IMR-90 (cell line): ENCODE results near the gene DMXL2. TPM values are rescaled to one million over a fixed set of nuclear protein-coding genes. Genes with fewer than 3 reads are reported as not detected.

ENCODE experiments used
- ATAC-seq: fragments of 200-7000 bp; cut with Tn5 transposase; 2 replicates; pipeline ENCODE4 v1.9.1; 2020; ENCODE audit warnings: low read depth, mild to moderate bottlenecking, moderate library complexity
- BruUV-seq: library from RNA; stranded (reverse); fragments of 400-500 nt; replicated peaks from 2 replicates; lab custom pipeline; 2021; lab: Mats Ljungman, UMichigan
- CTCF ChIA-PET: fragments of 300-600 bp; formaldehyde crosslinking; extraction: SDS; loops from one replicate; lab custom pipeline; 2021; ENCODE audit warnings: antibody characterized with exemption; lab: Yijun Ruan, JAX
- POLR2A ChIA-PET: fragments of 300-600 bp; sonication (Branson Sonifier 250); formaldehyde crosslinking; loops from one replicate; lab custom pipeline; 2022; ENCODE audit warnings: antibody characterized with exemption; ENCODE audit not compliant: unreplicated experiment; lab: Charles Lee
- DNase-seq: peaks from one replicate; pipeline ENCODE4 v3.0.0; 2013
- H2AFZ ChIP-seq: replicated peaks from 2 replicates; pipeline ENCODE3; 2013; ENCODE audit warnings: low read length, mild to moderate bottlenecking; ENCODE audit not compliant: poor library complexity
- H2AK5ac ChIP-seq: 2 replicates; pipeline ENCODE4 v1.6.1; 2013; ENCODE audit warnings: low read depth, low read length, inconsistent platforms
- H2AK9ac ChIP-seq: replicated peaks from 2 replicates; pipeline ENCODE3; 2013; ENCODE audit warnings: mild to moderate bottlenecking, low read depth, low read length, moderate library complexity; ENCODE audit not compliant: poor library complexity
- H2BK120ac ChIP-seq: 2 replicates; pipeline ENCODE4 v1.6.1; 2013; ENCODE audit warnings: low read depth, low read length, inconsistent platforms
- H2BK15ac ChIP-seq: 3 replicates; pipeline ENCODE4 v1.6.1; 2013; ENCODE audit warnings: low read depth, low read length, inconsistent platforms
- H2BK20ac ChIP-seq: 2 replicates; pipeline ENCODE4 v1.6.1; 2013; ENCODE audit warnings: low read depth, mild to moderate bottlenecking, inconsistent platforms, low read length, moderate library complexity
- H2BK5ac ChIP-seq: 2 replicates; pipeline ENCODE4 v1.6.1; 2013; ENCODE audit warnings: mild to moderate bottlenecking, low read depth, low read length, inconsistent platforms; ENCODE audit not compliant: poor library complexity, severe bottlenecking
- H3K14ac ChIP-seq: replicated peaks from 2 replicates; pipeline ENCODE4 v1.6.1; 2013; ENCODE audit warnings: low read depth, low read length, inconsistent platforms
- H3K18ac ChIP-seq: 2 replicates; pipeline ENCODE4 v1.6.1; 2013; ENCODE audit warnings: low read depth, low read length, control low read depth
- H3K23ac ChIP-seq: 2 replicates; pipeline ENCODE4 v1.6.1; 2013; ENCODE audit warnings: low read depth, low read length, inconsistent platforms
- H3K27ac ChIP-seq: 2 replicates; pipeline ENCODE4 v1.5.1; 2013; ENCODE audit warnings: mild to moderate bottlenecking, control low read depth, low read length; ENCODE audit not compliant: insufficient read depth
- H3K27me3 ChIP-seq: 2 replicates; pipeline ENCODE4 v1.6.1; 2013; ENCODE audit warnings: low read length; ENCODE audit not compliant: control insufficient read depth, insufficient read depth
- H3K36me3 ChIP-seq: 2 replicates; pipeline ENCODE4 v1.6.1; 2013; ENCODE audit warnings: low read length, mixed read lengths; ENCODE audit not compliant: control insufficient read depth, insufficient read depth
- H3K4ac ChIP-seq: 2 replicates; pipeline ENCODE4 v1.6.1; 2013; ENCODE audit warnings: low read depth, low read length, inconsistent platforms
- H3K4me1 ChIP-seq: 2 replicates; pipeline ENCODE4 v1.6.1; 2013; ENCODE audit warnings: low read length, mixed read lengths; ENCODE audit not compliant: control insufficient read depth, insufficient read depth
- H3K4me2 ChIP-seq: 2 replicates; pipeline ENCODE4 v1.6.1; 2013; ENCODE audit warnings: low read depth, mild to moderate bottlenecking, control low read depth, low read length, moderate library complexity
- H3K4me3 ChIP-seq: 2 replicates; pipeline ENCODE4 v1.5.1; 2013; ENCODE audit warnings: low read depth, mild to moderate bottlenecking, control low read depth, low read length, moderate library complexity; ENCODE audit not compliant: insufficient read depth
- H3K56ac ChIP-seq: 2 replicates; pipeline ENCODE4 v1.6.1; 2013; ENCODE audit warnings: low read length, inconsistent platforms; ENCODE audit not compliant: insufficient read depth; ENCODE audit errors: extremely low read depth
- H3K79me1 ChIP-seq, 2 experiments: 2 replicates each; pipeline ENCODE4 v1.6.1; 2013; ENCODE audit warnings: low read length in 2 of 2, inconsistent platforms in 1 of 2, low read depth in 1 of 2
- H3K9ac ChIP-seq: 2 replicates; pipeline ENCODE4 v1.6.1; 2013; ENCODE audit warnings: low read depth, low read length, control low read depth
- H3K9me1 ChIP-seq: 2 replicates; pipeline ENCODE4 v1.6.1; 2013; ENCODE audit warnings: low read length, inconsistent platforms; ENCODE audit not compliant: insufficient read depth
- H3K9me3 ChIP-seq: 2 replicates; pipeline ENCODE4 v1.6.1; 2013; ENCODE audit warnings: low read length; ENCODE audit not compliant: control insufficient read depth, insufficient read depth
- H4K20me1 ChIP-seq: 2 replicates; pipeline ENCODE4 v1.6.1; 2013; ENCODE audit warnings: low read length, inconsistent platforms; ENCODE audit not compliant: insufficient read depth
- H4K5ac ChIP-seq: 2 replicates; pipeline ENCODE4 v1.6.1; 2013; ENCODE audit warnings: mild to moderate bottlenecking, low read depth, low read length, control low read depth
- H4K8ac ChIP-seq, 2 experiments: 2 replicates each; pipeline ENCODE4 v1.6.1; 2013; ENCODE audit warnings: low read depth in 2 of 2, low read length in 2 of 2, control low read depth in 1 of 2, inconsistent platforms in 1 of 2
- H4K91ac ChIP-seq: 2 replicates; pipeline ENCODE4 v1.6.1; 2013; ENCODE audit warnings: low read depth, low read length, inconsistent platforms; ENCODE audit not compliant: insufficient read depth
- BHLHE40 ChIP-seq: fragments of 150-350 bp; IDR thresholded peaks from 2 replicates; pipeline ENCODE4 v1.6.1; 2016; ENCODE audit warnings: mild to moderate bottlenecking, low read depth, low read length
- CEBPB ChIP-seq: IDR thresholded peaks from 2 replicates; pipeline ENCODE4 v1.6.1; 2012; ENCODE audit warnings: low read depth, low read length, improper control_type of control experiment
- CHD1 ChIP-seq: IDR thresholded peaks from 2 replicates; pipeline ENCODE4 v1.6.1; 2012; ENCODE audit warnings: low read depth, low read length, improper control_type of control experiment
- FOS ChIP-seq: fragments of 150-350 bp; IDR thresholded peaks from 2 replicates; pipeline ENCODE4 v1.6.1; 2016; ENCODE audit warnings: low read depth, low read length
- MAFK ChIP-seq: IDR thresholded peaks from 2 replicates; pipeline ENCODE4 v1.6.1; 2012; ENCODE audit warnings: low read depth, low read length, improper control_type of control experiment
- MAZ ChIP-seq: IDR thresholded peaks from 2 replicates; pipeline ENCODE4 v1.6.1; 2012; ENCODE audit warnings: low read depth, mild to moderate bottlenecking, low read length, improper control_type of control experiment, moderate library complexity, borderline replicate concordance
- MXI1 ChIP-seq: IDR thresholded peaks from 2 replicates; pipeline ENCODE4 v1.6.1; 2012; ENCODE audit warnings: low read depth, mild to moderate bottlenecking, low read length, moderate library complexity, borderline replicate concordance
- NFE2L2 ChIP-seq: fragments of 150-350 bp; IDR thresholded peaks from 2 replicates; pipeline ENCODE4 v1.6.1; 2016; ENCODE audit warnings: low read depth, mild to moderate bottlenecking, low read length
- POLR2A ChIP-seq: IDR thresholded peaks from 2 replicates; pipeline ENCODE4 v1.6.1; 2012; ENCODE audit warnings: mild to moderate bottlenecking, low read depth, low read length
- RAD21 ChIP-seq: IDR thresholded peaks from 2 replicates; pipeline ENCODE4 v1.6.1; 2012; ENCODE audit warnings: low read length, improper control_type of control experiment
- RCOR1 ChIP-seq: IDR thresholded peaks from 2 replicates; pipeline ENCODE4 v1.6.1; 2012; ENCODE audit warnings: mild to moderate bottlenecking, low read length, improper control_type of control experiment; ENCODE audit not compliant: insufficient replicate concordance
- RFX5 ChIP-seq: IDR thresholded peaks from 2 replicates; pipeline ENCODE4 v1.8.0; 2012; ENCODE audit warnings: low read depth, mild to moderate bottlenecking, low read length, moderate library complexity
- SMC3 ChIP-seq: fragments of 150-350 bp; IDR thresholded peaks from 2 replicates; pipeline ENCODE4 v1.6.1; 2016; ENCODE audit warnings: low read depth, mild to moderate bottlenecking, antibody characterized with exemption, low read length, moderate library complexity
- WGBS, 2 experiments: methylation state at CpG; one replicate each; pipeline versions ENCODE4 v1.1.5 to v1.1.7; 2013; ENCODE audit warnings: missing lambda C conversion rate in 2 of 2; ENCODE audit not compliant: insufficient read length in 1 of 2; ENCODE audit errors: extremely low coverage in 2 of 2; 5-methylcytosine and 5-hydroxymethylcytosine counted together
- dilution Hi-C: fragments of 300-500 bp; cut with HindIII; formaldehyde crosslinking; loops from one replicate; pipeline ENCODE4 v1.14.3; 2018; ENCODE audit warnings: low sequenced_read_pairs; ENCODE audit not compliant: unreplicated experiment
- in situ Hi-C: fragments of 300-500 bp; cut with MboI; formaldehyde crosslinking; loops from 3 replicates; pipeline ENCODE4 v1.14.3; 2019; ENCODE audit warnings: low sequenced_read_pairs, inconsistent platforms, mixed read lengths
- intact Hi-C: fragments of 100-400 bp; cut with micrococcal nuclease; formaldehyde crosslinking; loops from 2 replicates; pipeline ENCODE4 v1.10.0; 2022
- polyA plus RNA-seq, 3 experiments: library from polyadenylated mRNA; depleted of rRNA; stranded (reverse); fragments of >200 nt; gene quantifications; 2 replicates each; pipeline ENCODE4 v1.2.3, GENCODE V29; 2012; ENCODE audit warnings: low replicate concordance in 1 of 3
- total RNA-seq: library from RNA; depleted of rRNA; stranded (reverse); fragments of >200 nt; gene quantifications from 2 replicates; pipeline ENCODE4 v1.2.3, GENCODE V29; 2012
- TF ChIP-seq, protein P1 (sequence below): fragments of 150-350 bp; IDR thresholded peaks from 2 replicates; pipeline ENCODE4 v1.6.1; 2016; ENCODE audit warnings: low read depth, mild to moderate bottlenecking, low read length, moderate library complexity, borderline replicate concordance
- TF ChIP-seq, protein P2 (sequence below): conservative IDR thresholded peaks from 2 replicates; pipeline ENCODE4 v1.5.1; 2012; ENCODE audit warnings: mild to moderate bottlenecking, low read depth, low read length, improper control_type of control experiment
- TF ChIP-seq, protein P3 (sequence below): fragments of 150-350 bp; IDR thresholded peaks from 2 replicates; pipeline ENCODE4 v1.6.1; 2017; ENCODE audit warnings: mild to moderate bottlenecking, antibody characterized with exemption, low read length, low read depth

DMXL2 gene
- total and polyA plus RNA-seq, 2 of the 4 experiments (the other 2 are of a cell fraction): 9.7 to 21.9 TPM

DNA sequence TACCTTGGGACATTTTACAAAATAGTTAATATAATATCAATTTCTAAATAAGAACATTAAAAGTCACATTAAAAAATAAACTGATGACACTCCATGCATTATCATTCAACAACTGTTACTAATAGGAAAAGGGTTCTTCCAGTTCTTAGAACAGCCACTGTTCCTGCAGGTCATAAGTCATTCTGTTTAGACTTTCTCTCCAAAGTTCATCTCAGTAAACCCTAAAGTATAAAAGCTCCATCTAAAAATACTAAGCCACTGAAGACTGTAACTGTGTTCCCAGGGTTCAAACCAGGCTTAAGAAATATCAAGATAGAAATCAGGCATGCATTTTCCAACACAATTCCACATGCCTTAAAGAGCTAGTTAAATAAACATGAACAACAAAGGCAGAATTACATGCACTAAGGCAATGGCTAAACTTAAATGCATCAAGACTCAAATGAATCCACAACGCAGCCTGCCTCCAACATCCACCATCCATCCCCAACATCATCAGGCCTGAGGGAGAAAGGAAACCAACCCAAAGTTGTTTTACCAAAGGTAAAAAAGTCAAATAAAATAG, 46.2 kb downstream of the DMXL2 start:
- Histone ChIP-seq H3K4ac (no peak overlapping the region), H2AK5ac (no peak overlapping the region), H3K18ac (no peak overlapping the region), H3K4me3 (no peak overlapping the region), H3K56ac (no peak overlapping the region), H3K79me1 (no peaks in the 10 kb centered on the region; a peak in 1 of 4 replicates), H3K9me3 (no peaks in the 10 kb centered on the region), H2BK120ac (no peak overlapping the region), H3K9me1 (no peaks in the 10 kb centered on the region), H2AFZ (no peak overlapping the region), H2BK15ac (no peak overlapping the region), H3K23ac (no peak overlapping the region), H3K27ac (peak overlapping the region; percentile 27; the same call in 1 of the 2 replicates), H4K8ac (no peak overlapping the region), H2BK20ac (no peak overlapping the region), H2AK9ac (no peak overlapping the region), H3K4me1 (peaks cover 4% of the 10 kb centered on the region), H4K91ac (no peak overlapping the region), H3K4me2 (no peak overlapping the region), H3K9ac (no peak overlapping the region), H3K27me3 (no peaks in the 10 kb centered on the region), H3K36me3 (no peaks in the 10 kb centered on the region), H4K5ac (no peak overlapping the region), H4K20me1 (no peaks in the 10 kb centered on the region), H3K14ac (no peak overlapping the region), H2BK5ac (no peak overlapping the region)
- ChIA-PET CTCF (no interaction called here), POLR2A (no interaction called here)
- dilution Hi-C loops (no loop called here), in situ Hi-C loops (no loop called here), intact Hi-C loops (no loop called here)
- BruUV-seq: no TSS peak
- DNase-seq: no peak
- TF ChIP-seq MAZ (no peak), BHLHE40 (no peak), SMC3 (no peak), POLR2A (no peak), MXI1 (no peak), RAD21 (no peak), MAFK (no peak), RCOR1 (no peak), RFX5 (no peak), FOS (no peak), NFE2L2 (no peak), CHD1 (no peak), CEBPB (no peak)
- TF ChIP-seq, protein P1, sequence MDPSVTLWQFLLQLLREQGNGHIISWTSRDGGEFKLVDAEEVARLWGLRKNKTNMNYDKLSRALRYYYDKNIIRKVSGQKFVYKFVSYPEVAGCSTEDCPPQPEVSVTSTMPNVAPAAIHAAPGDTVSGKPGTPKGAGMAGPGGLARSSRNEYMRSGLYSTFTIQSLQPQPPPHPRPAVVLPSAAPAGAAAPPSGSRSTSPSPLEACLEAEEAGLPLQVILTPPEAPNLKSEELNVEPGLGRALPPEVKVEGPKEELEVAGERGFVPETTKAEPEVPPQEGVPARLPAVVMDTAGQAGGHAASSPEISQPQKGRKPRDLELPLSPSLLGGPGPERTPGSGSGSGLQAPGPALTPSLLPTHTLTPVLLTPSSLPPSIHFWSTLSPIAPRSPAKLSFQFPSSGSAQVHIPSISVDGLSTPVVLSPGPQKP: no peak
- TF ChIP-seq, protein P2, sequence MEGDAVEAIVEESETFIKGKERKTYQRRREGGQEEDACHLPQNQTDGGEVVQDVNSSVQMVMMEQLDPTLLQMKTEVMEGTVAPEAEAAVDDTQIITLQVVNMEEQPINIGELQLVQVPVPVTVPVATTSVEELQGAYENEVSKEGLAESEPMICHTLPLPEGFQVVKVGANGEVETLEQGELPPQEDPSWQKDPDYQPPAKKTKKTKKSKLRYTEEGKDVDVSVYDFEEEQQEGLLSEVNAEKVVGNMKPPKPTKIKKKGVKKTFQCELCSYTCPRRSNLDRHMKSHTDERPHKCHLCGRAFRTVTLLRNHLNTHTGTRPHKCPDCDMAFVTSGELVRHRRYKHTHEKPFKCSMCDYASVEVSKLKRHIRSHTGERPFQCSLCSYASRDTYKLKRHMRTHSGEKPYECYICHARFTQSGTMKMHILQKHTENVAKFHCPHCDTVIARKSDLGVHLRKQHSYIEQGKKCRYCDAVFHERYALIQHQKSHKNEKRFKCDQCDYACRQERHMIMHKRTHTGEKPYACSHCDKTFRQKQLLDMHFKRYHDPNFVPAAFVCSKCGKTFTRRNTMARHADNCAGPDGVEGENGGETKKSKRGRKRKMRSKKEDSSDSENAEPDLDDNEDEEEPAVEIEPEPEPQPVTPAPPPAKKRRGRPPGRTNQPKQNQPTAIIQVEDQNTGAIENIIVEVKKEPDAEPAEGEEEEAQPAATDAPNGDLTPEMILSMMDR: no peak
- TF ChIP-seq, protein P3, sequence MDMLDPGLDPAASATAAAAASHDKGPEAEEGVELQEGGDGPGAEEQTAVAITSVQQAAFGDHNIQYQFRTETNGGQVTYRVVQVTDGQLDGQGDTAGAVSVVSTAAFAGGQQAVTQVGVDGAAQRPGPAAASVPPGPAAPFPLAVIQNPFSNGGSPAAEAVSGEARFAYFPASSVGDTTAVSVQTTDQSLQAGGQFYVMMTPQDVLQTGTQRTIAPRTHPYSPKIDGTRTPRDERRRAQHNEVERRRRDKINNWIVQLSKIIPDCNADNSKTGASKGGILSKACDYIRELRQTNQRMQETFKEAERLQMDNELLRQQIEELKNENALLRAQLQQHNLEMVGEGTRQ: no peak
- no CpG with 5 or more reads among the region's 1 CpG for WGBS, 2 experiments
- peak; percentile 56 for ATAC-seq
